Gastrocnemius medialis (tissue), 4 donors: ENCODE measurements around the gene TSHZ1. TPM values are rescaled to one million over a fixed set of nuclear protein-coding genes. Genes with fewer than 3 reads are reported as not detected.

Experiments
- ATAC-seq, 2 donors: fragments of 150-250 bp; one replicate each; pipeline ENCODE4 v1.9.1; 2016
- DNase-seq, 2 donors: peaks; one replicate each; pipeline ENCODE4 v3.0.0-alpha.2; 2019
- H3K27ac ChIP-seq, 4 donors: fragments of 200-600 bp; sonication (generic); 1 replicate in 1 of 4; 2 replicates in 3 of 4; pipeline ENCODE4 v1.5.1; 2016 to 2018; ENCODE audit warnings: mild to moderate bottlenecking in 2 of 4, moderate library complexity in 1 of 4
- H3K27me3 ChIP-seq, 3 donors: fragments of 200-600 bp; sonication (generic) in 2 of 3; 1 replicate in 1 of 3; 2 replicates in 2 of 3; pipeline versions ENCODE4 v1.5.1 to v1.6.0; 2016 to 2019; ENCODE audit warnings: mild to moderate bottlenecking in 1 of 3, moderate library complexity in 1 of 3
- H3K36me3 ChIP-seq, 2 donors: fragments of 200-600 bp; sonication (generic) in 1 of 2; one replicate each; pipeline ENCODE4 v1.5.1; 2017 to 2018
- H3K4me1 ChIP-seq, 2 donors: fragments of 200-600 bp; sonication (generic) in 1 of 2; one replicate each; pipeline ENCODE4 v1.5.1; 2016 to 2017; ENCODE audit warnings: mild to moderate bottlenecking in 2 of 2
- H3K4me3 ChIP-seq, 4 donors: fragments of 200-600 bp; sonication (generic) in 3 of 4; 1 replicate in 1 of 4; 2 replicates in 3 of 4; pipeline ENCODE4 v1.5.1; 2016 to 2019; ENCODE audit warnings: mild to moderate bottlenecking in 2 of 4
- H3K9me3 ChIP-seq, 3 donors: fragments of 200-600 bp; sonication (generic) in 2 of 3; 1 replicate in 1 of 3; 2 replicates in 2 of 3; pipeline ENCODE4 v1.5.1; 2016 to 2019
- POLR2A ChIP-seq, 2 donors: fragments of 450-650 bp; IDR thresholded peaks; one replicate each; pipeline ENCODE4 v1.6.1; 2017; ENCODE audit warnings: antibody characterized with exemption in 2 of 2, mild to moderate bottlenecking in 2 of 2, moderate library complexity in 2 of 2
- in situ Hi-C, 4 donors: fragments of 200-750 bp; cut with MboI; loops; one replicate each; pipeline versions ENCODE4 v1.15.0 to v1.8.0; 2017; ENCODE audit warnings: low sequenced_read_pairs in 4 of 4
- intact Hi-C: fragments of 100-400 bp; cut with DNase I; formaldehyde crosslinking; loops from one replicate; pipeline ENCODE4 v1.15.1; 2023; ENCODE audit warnings: low total_unique reads
- total RNA-seq, 4 donors: library from RNA; depleted of rRNA; stranded (reverse); fragments of >200 nt; gene quantifications; one replicate each; pipeline versions ENCODE4 v1.1.0 to v1.2.3, GENCODE V29; 2016
- TF ChIP-seq, protein P1 (sequence below), 5 experiments: fragments of 450-650 bp in 3 of 5; fragments of 200-600 bp in 2 of 5; sonication (generic) in 2 of 5; IDR thresholded peaks in 4 of 5; conservative IDR thresholded peaks in 1 of 5; 1 replicate in 4 of 5; 2 replicates in 1 of 5; pipeline ENCODE4 v1.5.1; 2016 to 2019; ENCODE audit warnings: antibody characterized with exemption in 5 of 5, mild to moderate bottlenecking in 3 of 5, moderate library complexity in 3 of 5

TSHZ1 gene
- total RNA-seq, 4 donors from 2014 or later: 5.9 to 7.9 (median 7.6) TPM

DNA sequence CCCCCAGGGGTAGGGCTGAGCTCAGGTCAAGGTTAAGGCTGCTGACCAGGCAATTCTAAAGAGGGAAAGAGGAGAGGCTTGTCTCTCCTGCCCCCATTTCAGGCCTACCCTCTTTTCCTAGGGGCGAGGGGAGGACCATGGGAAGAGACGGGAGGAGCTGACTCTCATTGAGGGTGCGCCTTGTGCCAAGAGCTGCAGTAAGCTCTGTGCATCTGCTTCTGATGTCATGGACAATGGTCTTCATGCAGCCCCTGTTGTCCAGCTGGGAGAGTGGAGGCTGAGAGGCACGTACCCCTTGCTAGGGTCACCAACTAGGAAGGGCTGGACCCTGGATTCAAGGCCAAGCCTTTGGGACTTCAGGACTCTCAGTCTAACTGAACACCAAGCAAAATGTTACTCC lies 46.9 kb upstream of the TSHZ1 start:
- Histone ChIP-seq H3K36me3 (no peaks in the 10 kb centered on the region), H3K27ac (no peak overlapping the region), H3K4me3 (no peak overlapping the region), H3K27me3 (no peaks in the 10 kb centered on the region), H3K4me1 (peaks cover 16 to 18% of the 10 kb centered on the region in 2 donors), H3K9me3 (no peaks in the 10 kb centered on the region)
- ATAC-seq (no peak), DNase-seq (no peak)
- intact Hi-C loops (loop anchor here (2.0 to 10.0 kb wide), 3 partner anchors 31 to 311 kb away; no protein-coding TSS in a partner anchor), in situ Hi-C loops (loop anchor here in 2 of 4 donors (25.0 kb wide), 1 partner anchor 299 kb away; no protein-coding TSS in a partner anchor)
- TF ChIP-seq, protein P1, sequence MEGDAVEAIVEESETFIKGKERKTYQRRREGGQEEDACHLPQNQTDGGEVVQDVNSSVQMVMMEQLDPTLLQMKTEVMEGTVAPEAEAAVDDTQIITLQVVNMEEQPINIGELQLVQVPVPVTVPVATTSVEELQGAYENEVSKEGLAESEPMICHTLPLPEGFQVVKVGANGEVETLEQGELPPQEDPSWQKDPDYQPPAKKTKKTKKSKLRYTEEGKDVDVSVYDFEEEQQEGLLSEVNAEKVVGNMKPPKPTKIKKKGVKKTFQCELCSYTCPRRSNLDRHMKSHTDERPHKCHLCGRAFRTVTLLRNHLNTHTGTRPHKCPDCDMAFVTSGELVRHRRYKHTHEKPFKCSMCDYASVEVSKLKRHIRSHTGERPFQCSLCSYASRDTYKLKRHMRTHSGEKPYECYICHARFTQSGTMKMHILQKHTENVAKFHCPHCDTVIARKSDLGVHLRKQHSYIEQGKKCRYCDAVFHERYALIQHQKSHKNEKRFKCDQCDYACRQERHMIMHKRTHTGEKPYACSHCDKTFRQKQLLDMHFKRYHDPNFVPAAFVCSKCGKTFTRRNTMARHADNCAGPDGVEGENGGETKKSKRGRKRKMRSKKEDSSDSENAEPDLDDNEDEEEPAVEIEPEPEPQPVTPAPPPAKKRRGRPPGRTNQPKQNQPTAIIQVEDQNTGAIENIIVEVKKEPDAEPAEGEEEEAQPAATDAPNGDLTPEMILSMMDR (IDR thresholded peaks at IDR 0.05 in 4 of 5, conservative IDR thresholded peaks at IDR 0.05 in 1 of 5): no peak
- TF ChIP-seq POLR2A (IDR thresholded peaks at IDR 0.05): no peak

DNA sequence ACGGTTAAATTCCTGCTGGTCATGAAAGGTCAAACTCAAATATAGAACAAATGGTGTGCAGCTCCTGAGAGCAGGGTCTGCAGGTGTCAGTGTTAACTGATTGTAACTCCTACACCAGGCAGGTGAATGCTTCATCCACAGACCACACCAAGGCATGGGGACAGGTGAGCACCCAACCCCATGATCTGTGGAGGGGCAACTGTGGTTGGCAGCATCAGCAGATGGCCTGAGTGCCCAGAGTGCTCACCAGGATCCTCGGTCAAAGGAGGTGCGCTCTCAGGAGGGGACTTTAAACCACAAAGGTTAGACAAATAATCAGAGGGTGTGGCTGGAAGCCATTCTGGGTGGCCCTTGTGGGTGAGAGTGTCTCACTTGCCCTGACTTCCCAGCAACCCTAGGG lies 46.1 kb upstream of the TSHZ1 start:
- H3K4me3 ChIP-seq: no peak overlapping the region
- DNase-seq (no peak), ATAC-seq (no peak)
- no peaks in the 10 kb centered on the region for H3K27me3 ChIP-seq
- no peak for TF ChIP-seq POLR2A (IDR thresholded peaks at IDR 0.05)
- TF ChIP-seq, protein P1 (IDR thresholded peaks at IDR 0.05 in 4 of 5, conservative IDR thresholded peaks at IDR 0.05 in 1 of 5): no peak
- no peaks in the 10 kb centered on the region for H3K9me3 ChIP-seq
- H3K27ac ChIP-seq: no peak overlapping the region
- in situ Hi-C loops: loop anchor here in 2 of 4 donors (25.0 kb wide), 1 partner anchor 298 kb away; no protein-coding TSS in a partner anchor
- intact Hi-C loops: loop anchor here (2.0 to 10.0 kb wide), 3 partner anchors 32 to 310 kb away; no protein-coding TSS in a partner anchor
- H3K36me3 ChIP-seq: no peaks in the 10 kb centered on the region
- peaks cover 16 to 18% of the 10 kb centered on the region in 2 donors for H3K4me1 ChIP-seq

DNA sequence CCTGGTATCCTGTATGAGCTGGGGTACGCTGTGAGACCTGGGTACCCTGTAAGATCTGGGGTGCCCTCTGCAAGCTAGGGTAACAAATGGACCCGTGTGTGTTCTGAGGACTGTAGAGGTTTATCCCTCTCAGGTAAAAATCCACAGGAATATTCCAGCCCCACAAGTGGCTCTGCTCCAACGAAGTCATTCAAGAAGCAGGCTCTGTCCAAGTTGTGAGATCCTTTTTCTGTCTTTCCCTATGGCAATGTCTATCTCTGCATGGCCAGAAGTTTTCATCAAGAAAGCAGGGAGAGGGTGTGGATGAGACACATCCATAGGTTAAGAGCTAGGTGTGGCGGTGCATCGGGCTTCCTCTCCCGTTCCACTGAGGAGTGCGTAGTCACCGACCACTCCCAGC lies 44.7 kb upstream of the TSHZ1 start:
- H3K9me3 ChIP-seq: no peaks in the 10 kb centered on the region
- H3K27me3 ChIP-seq: no peaks in the 10 kb centered on the region
- no peak for ATAC-seq
- TF ChIP-seq, protein P1 (IDR thresholded peaks at IDR 0.05 in 4 of 5, conservative IDR thresholded peaks at IDR 0.05 in 1 of 5): no peak
- TF ChIP-seq POLR2A (IDR thresholded peaks at IDR 0.05): no peak
- H3K4me3 ChIP-seq: no peak overlapping the region
- H3K27ac ChIP-seq: no peak overlapping the region
- DNase-seq: no peak
- H3K4me1 ChIP-seq: peaks cover 12 to 13% of the 10 kb centered on the region in 2 donors
- H3K36me3 ChIP-seq: no peaks in the 10 kb centered on the region
- in situ Hi-C loops: loop anchor here in 2 of 4 donors (25.0 kb wide), 1 partner anchor 296 kb away; no protein-coding TSS in a partner anchor
- intact Hi-C loops: loop anchor here (2.0 to 10.0 kb wide), 2 partner anchors 33 to 309 kb away; no protein-coding TSS in a partner anchor

DNA sequence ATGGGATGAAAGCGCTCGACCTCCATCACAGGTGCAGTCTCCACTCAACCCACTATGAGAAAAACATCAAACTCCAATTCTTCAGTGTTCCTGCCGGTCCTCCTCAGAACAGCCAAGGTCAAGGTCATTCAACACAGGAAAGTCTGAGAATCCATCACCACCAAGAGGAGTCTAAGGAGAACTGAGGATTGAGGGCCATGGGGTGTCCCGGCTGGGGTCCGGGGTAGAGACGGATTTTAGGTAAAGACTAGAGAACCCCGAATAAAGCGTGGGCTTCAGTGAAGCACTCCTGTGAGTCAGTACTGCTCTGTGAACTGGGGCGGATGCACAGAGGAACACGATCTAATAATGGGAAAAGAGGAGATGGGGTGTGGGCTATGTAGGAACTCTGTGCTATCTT lies 43.5 kb upstream of the TSHZ1 start:
- no peak for TF ChIP-seq POLR2A (IDR thresholded peaks at IDR 0.05)
- TF ChIP-seq, protein P1 (IDR thresholded peaks at IDR 0.05 in 4 of 5, conservative IDR thresholded peaks at IDR 0.05 in 1 of 5): no peak
- in situ Hi-C loops (loop anchor here in 2 of 4 donors (25.0 kb wide), 1 partner anchor 295 kb away; no protein-coding TSS in a partner anchor), intact Hi-C loops (loop anchor here (10.0 kb wide), 1 partner anchor 308 kb away; no protein-coding TSS in a partner anchor)
- Histone ChIP-seq H3K9me3 (no peaks in the 10 kb centered on the region), H3K27ac (peak overlapping the region in 3 of 4 donors; percentile 43 to 64 (median 62)), H3K36me3 (no peaks in the 10 kb centered on the region), H3K4me3 (no peak overlapping the region), H3K4me1 (peaks cover 2 to 3% of the 10 kb centered on the region in 2 donors), H3K27me3 (no peaks in the 10 kb centered on the region)
- no peak for ATAC-seq
- no peak for DNase-seq
